HepG2 (cell line): Measurements from ENCODE around the gene KXD1. TPM values are rescaled to one million over a fixed set of nuclear protein-coding genes. Genes with fewer than 3 reads are reported as not detected.
A peak's percentile ranks its signal among the peaks of the same experiment; 100 is the strongest.

Source experiments
- CCAR2 ChIP-seq: fragments of 200-400 bp; formaldehyde crosslinking; optimal IDR thresholded peaks from 2 replicates; pipeline ENCODE3; 2018; ENCODE audit warnings: low read depth, mild to moderate bottlenecking, low read length, moderate library complexity
- HCFC1 ChIP-seq: fragments of 150-350 bp; IDR thresholded peaks from 2 replicates; pipeline ENCODE4 v1.6.1; 2014; ENCODE audit warnings: low read depth, low read length
- HOXA3 ChIP-seq: sonication (generic); formaldehyde crosslinking; IDR thresholded peaks from 2 replicates; pipeline ENCODE4 v1.5.0; 2020; ENCODE audit warnings: missing genetic modification reagents
- KAT7 ChIP-seq: IDR thresholded peaks from 2 replicates; pipeline ENCODE4 v1.6.1; 2018; ENCODE audit warnings: borderline replicate concordance, missing compliant biosample characterization
- KLF15 ChIP-seq: sonication (generic); formaldehyde crosslinking; IDR thresholded peaks from 2 replicates; pipeline ENCODE4 v1.8.1; 2023; ENCODE audit warnings: borderline replicate concordance, mild to moderate bottlenecking, inconsistent platforms, missing genetic modification reagents, mixed read lengths
- MAFG ChIP-seq: sonication (generic); formaldehyde crosslinking; IDR thresholded peaks from 2 replicates; pipeline ENCODE4 v1.5.1; 2020; ENCODE audit warnings: mild to moderate bottlenecking, missing genetic modification reagents
- MED13 ChIP-seq: sonication (generic); formaldehyde crosslinking; IDR thresholded peaks from 2 replicates; pipeline ENCODE4 v1.5.0; 2020; ENCODE audit warnings: missing genetic modification reagents
- MTF2 ChIP-seq: sonication (generic); formaldehyde crosslinking; IDR thresholded peaks from 2 replicates; pipeline ENCODE4 v1.5.0; 2020; ENCODE audit warnings: missing genetic modification reagents, borderline replicate concordance
- PHB2 ChIP-seq: fragments of 450-650 bp; IDR thresholded peaks from 2 replicates; pipeline ENCODE4 v1.6.1; 2018; ENCODE audit not compliant: partially characterized antibody
- PLRG1 ChIP-seq: fragments of 450-650 bp; conservative IDR thresholded peaks from 2 replicates; pipeline ENCODE4 v1.6.1; 2016
- SALL2 ChIP-seq: sonication (generic); formaldehyde crosslinking; IDR thresholded peaks from 2 replicates; pipeline ENCODE4 v1.8.1; 2023; ENCODE audit warnings: mild to moderate bottlenecking, missing genetic modification reagents, inconsistent platforms
- SETDB1 ChIP-seq: sonication (generic); formaldehyde crosslinking; IDR thresholded peaks from 2 replicates; pipeline ENCODE4 v1.5.1; 2020; ENCODE audit warnings: missing genetic modification reagents, mild to moderate bottlenecking, borderline replicate concordance
- TARDBP ChIP-seq: sonication (generic); formaldehyde crosslinking; IDR thresholded peaks from 2 replicates; pipeline ENCODE4 v1.8.0; 2022; ENCODE audit warnings: mild to moderate bottlenecking, missing genetic modification reagents
- ZBTB42 ChIP-seq: sonication (generic); formaldehyde crosslinking; IDR thresholded peaks from 2 replicates; pipeline ENCODE4 v1.5.0; 2020; ENCODE audit warnings: mild to moderate bottlenecking, missing genetic modification reagents
- ZNF101 ChIP-seq: sonication (generic); formaldehyde crosslinking; IDR thresholded peaks from 2 replicates; pipeline ENCODE4 v1.4.0; 2020; ENCODE audit warnings: mild to moderate bottlenecking, low read depth, missing genetic modification reagents, borderline replicate concordance
- ZNF121 ChIP-seq: sonication (generic); formaldehyde crosslinking; IDR thresholded peaks from 2 replicates; pipeline ENCODE4 v1.5.0; 2020; ENCODE audit warnings: mild to moderate bottlenecking, missing genetic modification reagents
- ZNF629 ChIP-seq: sonication (generic); formaldehyde crosslinking; conservative IDR thresholded peaks from 2 replicates; pipeline ENCODE4 v1.5.0; 2020; ENCODE audit warnings: missing genetic modification reagents
- ZNF773 ChIP-seq: sonication (generic); formaldehyde crosslinking; IDR thresholded peaks from 2 replicates; pipeline ENCODE4 v1.4.0; 2020; ENCODE audit warnings: missing genetic modification reagents, borderline replicate concordance
- polyA plus RNA-seq, 8 experiments: library from polyadenylated mRNA; depleted of rRNA in 3 of 8; stranded (reverse) in 7 of 8; unstranded in 1 of 8; fragments of >200 nt; fragmentation: Illumina TruSeq in 4 of 8; extraction: Trizol in 4 of 8; gene quantifications; 2 replicates each; pipeline versions ENCODE4 v1.2.1 to v1.2.3, GENCODE V29; 2011 to 2016; ENCODE audit warnings: low read depth in 4 of 8, missing spikeins in 1 of 8, mixed read lengths in 1 of 8; ENCODE audit not compliant: insufficient read depth in 1 of 8
- total RNA-seq, 5 experiments: library from RNA; depleted of rRNA; stranded (reverse); fragments of >200 nt; fragmentation: Illumina TruSeq; extraction: Trizol; gene quantifications; 2 replicates each; pipeline ENCODE4 v1.2.3, GENCODE V29; 2016; ENCODE audit warnings: low read depth in 1 of 5
- TF ChIP-seq, protein P1 (sequence below): IDR thresholded peaks from 2 replicates; pipeline ENCODE4 v1.6.1; 2016; ENCODE audit warnings: mild to moderate bottlenecking
- TF ChIP-seq, protein P2 (sequence below): sonication (generic); formaldehyde crosslinking; IDR thresholded peaks from 2 replicates; pipeline ENCODE4 v1.5.1; 2020; ENCODE audit warnings: mild to moderate bottlenecking, missing genetic modification reagents, moderate library complexity
- TF ChIP-seq, protein P3 (sequence below): sonication (generic); formaldehyde crosslinking; IDR thresholded peaks from 2 replicates; pipeline ENCODE4 v1.8.1; 2023; ENCODE audit warnings: mild to moderate bottlenecking, moderate library complexity, missing genetic modification reagents
- TF ChIP-seq, protein P4 (sequence below): sonication (generic); formaldehyde crosslinking; IDR thresholded peaks from 2 replicates; pipeline ENCODE4 v1.5.0; 2020; ENCODE audit warnings: missing genetic modification reagents, mild to moderate bottlenecking, borderline replicate concordance
- TF ChIP-seq, protein P5 (sequence below): sonication (generic); formaldehyde crosslinking; IDR thresholded peaks from 2 replicates; pipeline ENCODE4 v1.4.0; 2020; ENCODE audit warnings: missing genetic modification reagents
- TF ChIP-seq, protein P6 (sequence below): sonication (generic); formaldehyde crosslinking; IDR thresholded peaks from 2 replicates; pipeline ENCODE4 v1.4.0; 2020; ENCODE audit warnings: missing genetic modification reagents

The KXD1 gene
- total and polyA plus RNA-seq, 2 of the 13 experiments (the other 11 are each of a cell fraction or from before 2014, with no cell fraction given), result 44.6 to 143 TPM

DNA sequence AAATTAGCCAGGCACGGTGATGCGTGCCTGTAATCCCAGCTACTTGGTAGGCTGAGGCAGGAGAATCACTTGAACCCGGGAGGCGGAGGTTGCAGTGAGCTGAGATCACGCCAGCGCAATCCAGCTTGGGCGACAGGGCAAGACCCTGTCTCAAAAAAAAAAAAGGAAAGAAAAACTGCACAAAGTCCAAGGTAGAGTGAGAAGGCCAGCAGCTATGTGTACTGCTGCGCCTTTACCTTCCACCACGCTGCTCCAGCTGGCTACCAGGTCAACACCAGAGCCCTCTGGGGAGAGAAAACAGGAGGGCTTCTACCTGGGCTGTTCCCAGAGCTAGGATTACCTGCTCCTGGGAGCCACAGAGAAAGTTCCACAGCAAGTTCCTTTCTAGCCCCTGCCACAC is 39.0 kb upstream of the KXD1 start (continued):
- no peak for TF ChIP-seq ZNF121 (CRISPR knock-in tag)
- peak; percentile 74 for TF ChIP-seq HOXA3 (CRISPR knock-in tag)
- TF ChIP-seq ZNF773 (CRISPR knock-in tag), result no peak
- 0 out of 2 replicates have a peak, but pooled peaks have one; percentile 34 for TF ChIP-seq SALL2 (CRISPR knock-in tag)
- TF ChIP-seq, protein P1, sequence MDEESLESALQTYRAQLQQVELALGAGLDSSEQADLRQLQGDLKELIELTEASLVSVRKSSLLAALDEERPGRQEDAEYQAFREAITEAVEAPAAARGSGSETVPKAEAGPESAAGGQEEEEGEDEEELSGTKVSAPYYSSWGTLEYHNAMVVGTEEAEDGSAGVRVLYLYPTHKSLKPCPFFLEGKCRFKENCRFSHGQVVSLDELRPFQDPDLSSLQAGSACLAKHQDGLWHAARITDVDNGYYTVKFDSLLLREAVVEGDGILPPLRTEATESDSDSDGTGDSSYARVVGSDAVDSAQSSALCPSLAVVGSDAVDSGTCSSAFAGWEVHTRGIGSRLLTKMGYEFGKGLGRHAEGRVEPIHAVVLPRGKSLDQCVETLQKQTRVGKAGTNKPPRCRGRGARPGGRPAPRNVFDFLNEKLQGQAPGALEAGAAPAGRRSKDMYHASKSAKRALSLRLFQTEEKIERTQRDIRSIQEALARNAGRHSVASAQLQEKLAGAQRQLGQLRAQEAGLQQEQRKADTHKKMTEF (CRISPR knock-in tag), result peak; percentile 27; the same call in 1 of the 2 replicates
- TF ChIP-seq, protein P2, sequence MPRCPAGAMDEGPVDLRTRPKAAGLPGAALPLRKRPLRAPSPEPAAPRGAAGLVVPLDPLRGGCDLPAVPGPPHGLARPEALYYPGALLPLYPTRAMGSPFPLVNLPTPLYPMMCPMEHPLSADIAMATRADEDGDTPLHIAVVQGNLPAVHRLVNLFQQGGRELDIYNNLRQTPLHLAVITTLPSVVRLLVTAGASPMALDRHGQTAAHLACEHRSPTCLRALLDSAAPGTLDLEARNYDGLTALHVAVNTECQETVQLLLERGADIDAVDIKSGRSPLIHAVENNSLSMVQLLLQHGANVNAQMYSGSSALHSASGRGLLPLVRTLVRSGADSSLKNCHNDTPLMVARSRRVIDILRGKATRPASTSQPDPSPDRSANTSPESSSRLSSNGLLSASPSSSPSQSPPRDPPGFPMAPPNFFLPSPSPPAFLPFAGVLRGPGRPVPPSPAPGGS, result no peak
- no peak for TF ChIP-seq MTF2
- no peak for TF ChIP-seq ZNF101 (CRISPR knock-in tag)
- TF ChIP-seq, protein P3, sequence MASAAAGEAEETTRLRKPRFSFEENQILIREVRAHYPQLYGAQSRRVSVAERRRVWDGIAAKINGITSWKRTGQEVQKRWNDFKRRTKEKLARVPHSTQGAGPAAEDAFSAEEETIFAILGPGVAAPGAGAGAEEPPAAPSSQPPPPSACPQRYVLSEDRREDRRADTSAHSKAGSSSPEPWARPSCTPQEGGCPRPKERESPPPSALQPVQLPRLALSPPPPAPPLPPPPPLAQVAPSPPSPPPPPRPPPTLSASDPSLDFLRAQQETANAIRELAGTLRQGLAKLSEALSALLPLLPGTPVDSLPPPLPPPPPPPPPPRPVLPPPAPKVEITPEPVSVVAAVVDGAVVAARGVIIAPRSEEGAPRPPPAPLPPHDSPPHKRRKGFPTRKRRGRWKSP (CRISPR knock-in tag), result peak; percentile 51; the same call in 1 of the 2 replicates
- no peak for TF ChIP-seq SETDB1
- TF ChIP-seq, protein P4, sequence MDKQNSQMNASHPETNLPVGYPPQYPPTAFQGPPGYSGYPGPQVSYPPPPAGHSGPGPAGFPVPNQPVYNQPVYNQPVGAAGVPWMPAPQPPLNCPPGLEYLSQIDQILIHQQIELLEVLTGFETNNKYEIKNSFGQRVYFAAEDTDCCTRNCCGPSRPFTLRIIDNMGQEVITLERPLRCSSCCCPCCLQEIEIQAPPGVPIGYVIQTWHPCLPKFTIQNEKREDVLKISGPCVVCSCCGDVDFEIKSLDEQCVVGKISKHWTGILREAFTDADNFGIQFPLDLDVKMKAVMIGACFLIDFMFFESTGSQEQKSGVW, result no peak
- TF ChIP-seq, protein P5, sequence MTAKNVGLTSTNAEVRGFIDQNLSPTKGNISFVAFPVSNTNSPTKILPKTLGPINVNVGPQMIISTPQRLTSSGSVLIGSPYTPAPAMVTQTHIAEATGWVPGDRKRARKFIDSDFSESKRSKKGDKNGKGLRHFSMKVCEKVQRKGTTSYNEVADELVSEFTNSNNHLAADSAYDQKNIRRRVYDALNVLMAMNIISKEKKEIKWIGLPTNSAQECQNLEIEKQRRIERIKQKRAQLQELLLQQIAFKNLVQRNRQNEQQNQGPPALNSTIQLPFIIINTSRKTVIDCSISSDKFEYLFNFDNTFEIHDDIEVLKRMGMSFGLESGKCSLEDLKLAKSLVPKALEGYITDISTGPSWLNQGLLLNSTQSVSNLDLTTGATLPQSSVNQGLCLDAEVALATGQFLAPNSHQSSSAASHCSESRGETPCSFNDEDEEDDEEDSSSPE (CRISPR knock-in tag), result no peak
- no peak for TF ChIP-seq MED13 (CRISPR knock-in tag)
- TF ChIP-seq CCAR2, result no peak
- TF ChIP-seq ZNF629 (CRISPR knock-in tag), result peak; percentile 41; the same call in 1 of the 2 replicates
- no peak for TF ChIP-seq KLF15 (CRISPR knock-in tag)
- TF ChIP-seq, protein P6, sequence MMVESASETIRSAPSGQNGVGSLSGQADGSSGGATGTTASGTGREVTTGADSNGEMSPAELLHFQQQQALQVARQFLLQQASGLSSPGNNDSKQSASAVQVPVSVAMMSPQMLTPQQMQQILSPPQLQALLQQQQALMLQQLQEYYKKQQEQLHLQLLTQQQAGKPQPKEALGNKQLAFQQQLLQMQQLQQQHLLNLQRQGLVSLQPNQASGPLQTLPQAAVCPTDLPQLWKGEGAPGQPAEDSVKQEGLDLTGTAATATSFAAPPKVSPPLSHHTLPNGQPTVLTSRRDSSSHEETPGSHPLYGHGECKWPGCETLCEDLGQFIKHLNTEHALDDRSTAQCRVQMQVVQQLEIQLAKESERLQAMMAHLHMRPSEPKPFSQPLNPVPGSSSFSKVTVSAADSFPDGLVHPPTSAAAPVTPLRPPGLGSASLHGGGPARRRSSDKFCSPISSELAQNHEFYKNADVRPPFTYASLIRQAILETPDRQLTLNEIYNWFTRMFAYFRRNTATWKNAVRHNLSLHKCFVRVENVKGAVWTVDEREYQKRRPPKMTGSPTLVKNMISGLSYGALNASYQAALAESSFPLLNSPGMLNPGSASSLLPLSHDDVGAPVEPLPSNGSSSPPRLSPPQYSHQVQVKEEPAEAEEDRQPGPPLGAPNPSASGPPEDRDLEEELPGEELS (CRISPR knock-in tag), result peak; percentile 74; the same call in 1 of the 2 replicates
- no peak for TF ChIP-seq PLRG1
- peak; percentile 51; the same call in 1 of the 2 replicates for TF ChIP-seq TARDBP
- TF ChIP-seq KAT7 (CRISPR knock-in tag), result no peak
- no peak for TF ChIP-seq HCFC1
- no peak for TF ChIP-seq PHB2
- no peak for TF ChIP-seq MAFG (CRISPR knock-in tag)
- no peak for TF ChIP-seq ZBTB42 (CRISPR knock-in tag)
